H9 (cell line): ENCODE data around the gene VPS13C. TPM values are rescaled to one million over a fixed set of nuclear protein-coding genes. Genes with fewer than 3 reads are reported as not detected.

Experiments
- DNase-seq: peaks from one replicate; pipeline ENCODE4 v3.0.0-alpha.2; 2017
- H2AFZ ChIP-seq: one replicate; pipeline ENCODE4 v1.6.1; 2013; ENCODE audit warnings: mild to moderate bottlenecking, low read length, control low read depth, moderate library complexity
- H2AK5ac ChIP-seq: 2 replicates; pipeline ENCODE4 v1.6.1; 2013; ENCODE audit warnings: low read length, control low read depth, mixed read lengths; ENCODE audit not compliant: insufficient read length
- H2BK120ac ChIP-seq: one replicate; pipeline ENCODE4 v1.6.1; 2013; ENCODE audit warnings: low read depth, mild to moderate bottlenecking, low read length, control low read depth, inconsistent platforms; ENCODE audit not compliant: poor library complexity, severe bottlenecking
- H2BK12ac ChIP-seq: 2 replicates; pipeline ENCODE4 v1.6.1; 2013; ENCODE audit warnings: low read length, control low read depth, mixed read lengths, low read depth; ENCODE audit not compliant: insufficient read length
- H2BK15ac ChIP-seq: 2 replicates; pipeline ENCODE4 v1.6.1; 2013; ENCODE audit warnings: low read depth, low read length, control low read depth
- H2BK20ac ChIP-seq: one replicate; pipeline ENCODE4 v1.6.1; 2013; ENCODE audit warnings: low read depth, mild to moderate bottlenecking, low read length, control low read depth, inconsistent platforms; ENCODE audit not compliant: poor library complexity, severe bottlenecking
- H2BK5ac ChIP-seq: 2 replicates; pipeline ENCODE4 v1.6.1; 2013; ENCODE audit warnings: low read length, control low read depth, mixed read lengths; ENCODE audit not compliant: insufficient read length
- H3K14ac ChIP-seq: 2 replicates; pipeline ENCODE4 v1.6.1; 2013; ENCODE audit warnings: low read length, control low read depth; ENCODE audit not compliant: insufficient read depth
- H3K18ac ChIP-seq: 2 replicates; pipeline ENCODE4 v1.6.1; 2013; ENCODE audit warnings: low read depth, mild to moderate bottlenecking, mixed read lengths, low read length, control low read depth; ENCODE audit not compliant: insufficient read length
- H3K23ac ChIP-seq: 2 replicates; pipeline ENCODE4 v1.6.1; 2013; ENCODE audit warnings: low read length, control low read depth, mixed read lengths, low read depth; ENCODE audit not compliant: insufficient read length
- H3K23me2 ChIP-seq: 2 replicates; pipeline ENCODE4 v1.6.1; 2013; ENCODE audit warnings: low read depth, mild to moderate bottlenecking, mixed read lengths, low read length, control low read depth; ENCODE audit not compliant: insufficient read length, poor library complexity, severe bottlenecking
- H3K27ac ChIP-seq: 2 replicates; pipeline ENCODE4 v1.5.1; 2013; ENCODE audit warnings: low read length, control low read depth, mixed read lengths, low read depth; ENCODE audit not compliant: insufficient read length
- H3K27me3 ChIP-seq: 2 replicates; pipeline ENCODE4 v1.6.1; 2013; ENCODE audit warnings: low read length, control low read depth, inconsistent platforms; ENCODE audit not compliant: insufficient read depth
- H3K4ac ChIP-seq: 2 replicates; pipeline ENCODE4 v1.6.1; 2013; ENCODE audit warnings: low read depth, mild to moderate bottlenecking, control low read depth, inconsistent platforms, low read length, moderate library complexity
- H3K4me1 ChIP-seq: 2 replicates; pipeline ENCODE4 v1.6.1; 2013; ENCODE audit warnings: low read length, control low read depth, inconsistent platforms; ENCODE audit not compliant: insufficient read depth
- H3K4me2 ChIP-seq: 2 replicates; pipeline ENCODE4 v1.6.1; 2013; ENCODE audit warnings: low read length, control low read depth, mixed read lengths; ENCODE audit not compliant: insufficient read length, insufficient read depth
- H3K56ac ChIP-seq: 2 replicates; pipeline ENCODE4 v1.6.1; 2013; ENCODE audit warnings: low read depth, mild to moderate bottlenecking, mixed read lengths, low read length, control low read depth; ENCODE audit not compliant: insufficient read length
- H3K79me1 ChIP-seq: 2 replicates; pipeline ENCODE4 v1.6.1; 2013; ENCODE audit warnings: low read depth, mild to moderate bottlenecking, moderate library complexity, low read length, control low read depth, inconsistent platforms; ENCODE audit not compliant: insufficient read depth, poor library complexity, severe bottlenecking
- H3K79me2 ChIP-seq: 2 replicates; pipeline ENCODE4 v1.6.1; 2013; ENCODE audit warnings: low read length, control low read depth, inconsistent platforms; ENCODE audit not compliant: insufficient read depth
- H3K9ac ChIP-seq: 2 replicates; pipeline ENCODE4 v1.6.1; 2013; ENCODE audit warnings: low read length, control low read depth, mixed read lengths; ENCODE audit not compliant: insufficient read length; ENCODE audit errors: extremely low read depth
- H3K9me3 ChIP-seq: one replicate; pipeline ENCODE4 v1.6.1; 2013; ENCODE audit warnings: low read depth, low read length, inconsistent platforms; ENCODE audit not compliant: control insufficient read depth
- H3T11ph ChIP-seq: one replicate; pipeline ENCODE4 v1.6.1; 2013; ENCODE audit warnings: mild to moderate bottlenecking, low read length, control low read depth, inconsistent platforms
- H4K20me1 ChIP-seq: one replicate; pipeline ENCODE4 v1.6.1; 2013; ENCODE audit not compliant: control insufficient read depth, insufficient read length, insufficient read depth
- H4K5ac ChIP-seq: 2 replicates; pipeline ENCODE4 v1.6.1; 2013; ENCODE audit warnings: low read depth, mild to moderate bottlenecking, mixed read lengths, low read length, control low read depth; ENCODE audit not compliant: insufficient read length
- H4K8ac ChIP-seq: replicated peaks from 2 replicates; pipeline ENCODE4 v1.6.1; 2013; ENCODE audit warnings: low read length, control low read depth, mixed read lengths, low read depth; ENCODE audit not compliant: insufficient read length
- H4K91ac ChIP-seq: 2 replicates; pipeline ENCODE4 v1.6.1; 2013; ENCODE audit warnings: low read depth, mild to moderate bottlenecking, moderate library complexity, mixed read lengths, low read length, control low read depth; ENCODE audit not compliant: insufficient read length
- H3K27ac Mint-ChIP-seq, 3 experiments: 2 replicates in 2 of 3; 3 replicates in 1 of 3; pipeline ENCODE4 v1.8.0; 2020 to 2021; ENCODE audit warnings: mixed read lengths in 3 of 3, mild to moderate bottlenecking in 1 of 3, moderate library complexity in 1 of 3
- H3K27me3 Mint-ChIP-seq: 2 replicates; pipeline ENCODE4 v1.8.0; 2021; ENCODE audit warnings: low read depth, mild to moderate bottlenecking, moderate library complexity, mixed read lengths
- H3K36me3 Mint-ChIP-seq, 3 experiments: 2 replicates in 2 of 3; 3 replicates in 1 of 3; pipeline ENCODE4 v1.8.0; 2020 to 2021; ENCODE audit warnings: low read depth in 3 of 3, mixed read lengths in 3 of 3; ENCODE audit not compliant: insufficient read depth in 1 of 3
- H3K4me1 Mint-ChIP-seq, 2 experiments: 2 replicates each; pipeline ENCODE4 v1.8.0; 2020; ENCODE audit warnings: mixed read lengths in 2 of 2
- H3K4me3 Mint-ChIP-seq, 2 experiments: 2 replicates in 1 of 2; 3 replicates in 1 of 2; pipeline ENCODE4 v1.8.0; 2020 to 2021; ENCODE audit warnings: mild to moderate bottlenecking in 2 of 2, mixed read lengths in 2 of 2, moderate library complexity in 1 of 2
- H3K9me3 Mint-ChIP-seq, 2 experiments: 2 replicates in 1 of 2; 3 replicates in 1 of 2; pipeline ENCODE4 v1.8.0; 2020; ENCODE audit warnings: mild to moderate bottlenecking in 2 of 2, mixed read lengths in 2 of 2, moderate library complexity in 1 of 2
- WGBS: extraction: QIAGEN DNeasy Blood & Tissue Kit; methylation state at CpG from one replicate; pipeline ENCODE4 v1.1.7; 2013; ENCODE audit warnings: missing lambda C conversion rate, low lambda C conversion rate, mixed read lengths; ENCODE audit not compliant: insufficient read length; ENCODE audit errors: extremely low coverage; 5-methylcytosine and 5-hydroxymethylcytosine counted together
- total RNA-seq: library from RNA; stranded (reverse); gene quantifications from 2 replicates; pipeline ENCODE4 v1.2.1, GENCODE V29; 2021
- TF ChIP-seq, protein P1 (sequence below): fragments of 200-600 bp; sonication (generic); conservative IDR thresholded peaks from 3 replicates; pipeline ENCODE4 v1.8.0; 2021; ENCODE audit warnings: antibody characterized with exemption, mild to moderate bottlenecking

The VPS13C gene
- total RNA-seq, 1 experiment from 2014 or later: 14.2 TPM

DNA sequence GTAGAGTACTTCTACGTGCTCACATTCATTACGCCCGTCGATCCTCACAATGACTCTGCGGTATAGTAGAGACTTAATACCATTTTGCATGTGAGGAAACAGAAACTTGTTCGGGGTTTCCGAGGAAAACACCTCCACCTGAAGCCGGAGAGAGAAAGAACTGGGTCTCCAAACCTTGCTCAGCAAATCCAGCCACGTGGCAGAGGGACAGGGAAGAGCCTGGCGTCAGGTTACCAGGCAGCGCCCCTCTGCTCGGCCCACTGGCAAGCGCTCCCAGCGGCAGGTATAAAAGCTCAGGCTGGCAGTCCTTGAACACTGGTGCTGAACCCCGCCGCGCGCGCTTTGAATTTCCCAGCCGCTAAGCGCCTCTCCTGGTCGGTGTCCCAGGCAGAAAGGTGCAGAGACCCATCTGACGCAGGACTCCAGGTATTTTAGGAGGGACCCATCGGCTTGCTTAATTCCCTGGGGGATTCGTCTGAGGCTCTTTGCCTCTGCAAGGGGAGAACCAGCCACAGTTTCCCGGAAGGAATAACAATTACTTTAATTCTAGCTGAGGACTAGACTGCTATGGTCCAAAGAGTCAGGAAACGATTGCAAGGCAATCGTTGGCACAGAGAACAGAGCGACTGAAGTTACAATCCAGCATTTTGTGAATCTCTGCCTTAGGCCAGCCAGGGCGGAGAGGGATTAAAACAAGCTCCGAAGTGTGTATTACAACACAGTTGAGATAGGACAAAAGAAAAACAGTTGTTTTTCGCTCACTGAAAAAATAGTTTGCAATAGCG, 6.6 kb upstream of the VPS13C start, which contains the start of gene C2CD4A:
TSS of gene C2CD4A (plus strand) at position 315 of the 785 bp plus-strand sequence. CDS start 637 bp downstream, outside the sequence.
- Mint-ChIP-seq H3K36me3 (no peaks in the 10 kb centered on the region), H3K4me3 (peak within 1 kb of the TSS; percentile 48 to 77), H3K9me3 (no peaks in the 10 kb centered on the region; a peak in 1 of 5 replicates), H3K27me3 (peaks cover 81% of the 10 kb centered on the region), H3K4me1 (peaks cover 16 to 18% of the 10 kb centered on the region in 2 experiments), H3K27ac (no peak within 1 kb of the TSS; a peak in 1 of 7 replicates)
- H3K4me1 ChIP-seq: no peaks in the 10 kb centered on the region; the same call in 1 of the 2 replicates
- no peak within 1 kb of the TSS for H3T11ph ChIP-seq
- H3K27me3 ChIP-seq: peaks cover 18% of the 10 kb centered on the region
- no CpG with 5 or more reads among the region's 33 CpGs for WGBS
- no peaks in the 10 kb centered on the region for H4K20me1 ChIP-seq
- H2BK15ac ChIP-seq: no peak within 1 kb of the TSS
- H4K5ac ChIP-seq: no peak within 1 kb of the TSS
- H2AK5ac ChIP-seq: no peak within 1 kb of the TSS
- H4K8ac ChIP-seq: no peak within 1 kb of the TSS
- no peak within 1 kb of the TSS for H3K56ac ChIP-seq
- no peak within 1 kb of the TSS for H3K18ac ChIP-seq
- H3K14ac ChIP-seq: no peak within 1 kb of the TSS
- peak within 1 kb of the TSS; percentile 94 for H3K4me2 ChIP-seq
- H3K23me2 ChIP-seq: peaks cover 17% of the 10 kb centered on the region
- TF ChIP-seq, protein P1, sequence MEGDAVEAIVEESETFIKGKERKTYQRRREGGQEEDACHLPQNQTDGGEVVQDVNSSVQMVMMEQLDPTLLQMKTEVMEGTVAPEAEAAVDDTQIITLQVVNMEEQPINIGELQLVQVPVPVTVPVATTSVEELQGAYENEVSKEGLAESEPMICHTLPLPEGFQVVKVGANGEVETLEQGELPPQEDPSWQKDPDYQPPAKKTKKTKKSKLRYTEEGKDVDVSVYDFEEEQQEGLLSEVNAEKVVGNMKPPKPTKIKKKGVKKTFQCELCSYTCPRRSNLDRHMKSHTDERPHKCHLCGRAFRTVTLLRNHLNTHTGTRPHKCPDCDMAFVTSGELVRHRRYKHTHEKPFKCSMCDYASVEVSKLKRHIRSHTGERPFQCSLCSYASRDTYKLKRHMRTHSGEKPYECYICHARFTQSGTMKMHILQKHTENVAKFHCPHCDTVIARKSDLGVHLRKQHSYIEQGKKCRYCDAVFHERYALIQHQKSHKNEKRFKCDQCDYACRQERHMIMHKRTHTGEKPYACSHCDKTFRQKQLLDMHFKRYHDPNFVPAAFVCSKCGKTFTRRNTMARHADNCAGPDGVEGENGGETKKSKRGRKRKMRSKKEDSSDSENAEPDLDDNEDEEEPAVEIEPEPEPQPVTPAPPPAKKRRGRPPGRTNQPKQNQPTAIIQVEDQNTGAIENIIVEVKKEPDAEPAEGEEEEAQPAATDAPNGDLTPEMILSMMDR: peak; percentile 29; the same call in 1 of the 3 replicates
- no peaks in the 10 kb centered on the region for H3K79me2 ChIP-seq
- DNase-seq: peak; percentile 95
- H2BK12ac ChIP-seq: no peak within 1 kb of the TSS
- no peak within 1 kb of the TSS for H3K27ac ChIP-seq
- no peak within 1 kb of the TSS for H3K9ac ChIP-seq
- no peak within 1 kb of the TSS for H2BK5ac ChIP-seq
- H2BK20ac ChIP-seq: no peak within 1 kb of the TSS
- no peaks in the 10 kb centered on the region for H3K9me3 ChIP-seq
- H2AFZ ChIP-seq: no peak within 1 kb of the TSS
- no peak within 1 kb of the TSS for H2BK120ac ChIP-seq
- H3K4ac ChIP-seq: no peak within 1 kb of the TSS
- H4K91ac ChIP-seq: no peak within 1 kb of the TSS
- no peak within 1 kb of the TSS for H3K23ac ChIP-seq
- H3K79me1 ChIP-seq: no peaks in the 10 kb centered on the region
